OCI-LY1 (cell line): Measurements from ENCODE around the gene CENPL.

Experiments used
- H2AFZ ChIP-seq: fragments of 200-600 bp; sonication (generic), shearing (Covaris generic); 2 replicates; pipeline ENCODE4 v1.6.0; 2014; ENCODE audit warnings: antibody characterized with exemption, mild to moderate bottlenecking, low read length
- H3F3A ChIP-seq: fragments of 200-600 bp; sonication (generic), shearing (Covaris generic); 2 replicates; pipeline ENCODE4 v1.6.0; 2014; ENCODE audit warnings: mild to moderate bottlenecking, antibody characterized with exemption, low read length, moderate library complexity; ENCODE audit not compliant: insufficient read depth
- H3K27ac ChIP-seq: fragments of 200-600 bp; sonication (generic); 2 replicates; pipeline ENCODE4 v1.5.1; 2014; ENCODE audit warnings: low read length, mixed run types, mild to moderate bottlenecking, low read depth; ENCODE audit not compliant: poor library complexity, severe bottlenecking
- H3K27me3 ChIP-seq: fragments of 200-600 bp; sonication (generic); 2 replicates; pipeline ENCODE4 v1.6.0; 2014; ENCODE audit warnings: antibody characterized with exemption, mild to moderate bottlenecking, low read length, moderate library complexity; ENCODE audit not compliant: insufficient read depth
- H3K36me3 ChIP-seq: fragments of 200-600 bp; sonication (generic); 2 replicates; pipeline ENCODE4 v1.6.1; 2014; ENCODE audit warnings: mild to moderate bottlenecking, antibody characterized with exemption, low read length, moderate library complexity, mixed read lengths; ENCODE audit not compliant: insufficient read depth
- H3K4me1 ChIP-seq: fragments of 200-600 bp; sonication (generic); 2 replicates; pipeline ENCODE4 v1.5.1; 2014; ENCODE audit warnings: mild to moderate bottlenecking, low read length, moderate library complexity; ENCODE audit not compliant: insufficient read depth, severe bottlenecking
- H3K4me2 ChIP-seq: fragments of 200-600 bp; sonication (generic), shearing (Covaris generic); 2 replicates; pipeline ENCODE4 v1.6.1; 2014; ENCODE audit warnings: low read length
- H3K4me3 ChIP-seq: fragments of 200-600 bp; sonication (generic); 2 replicates; pipeline ENCODE4 v1.5.1; 2014; ENCODE audit warnings: low read length, low read depth, mild to moderate bottlenecking, mixed read lengths; ENCODE audit not compliant: poor library complexity, severe bottlenecking
- H3K79me2 ChIP-seq: fragments of 200-600 bp; shearing (Covaris generic); 2 replicates; pipeline ENCODE4 v1.6.1; 2016; ENCODE audit warnings: mixed run types, low read length, mixed read lengths; ENCODE audit not compliant: insufficient read depth
- H3K9ac ChIP-seq: fragments of 200-600 bp; sonication (generic), shearing (Covaris generic); 2 replicates; pipeline ENCODE4 v1.6.1; 2014; ENCODE audit warnings: mild to moderate bottlenecking, low read length, mixed read lengths
- H3K9me2 ChIP-seq: fragments of 200-600 bp; sonication (generic), shearing (Covaris generic); 2 replicates; pipeline ENCODE4 v1.6.1; 2014; ENCODE audit warnings: low read depth, mild to moderate bottlenecking, low read length, mixed read lengths
- H3K9me3 ChIP-seq: fragments of 200-600 bp; shearing (Covaris generic); 2 replicates; pipeline ENCODE4 v1.6.1; 2014; ENCODE audit warnings: low read length, mixed read lengths
- H4K20me1 ChIP-seq: fragments of 200-600 bp; sonication (generic), shearing (Covaris generic); 2 replicates; pipeline ENCODE4 v1.6.0; 2016; ENCODE audit warnings: mild to moderate bottlenecking, low read length; ENCODE audit not compliant: insufficient read depth
- CTCF ChIP-seq: fragments of 200-600 bp; sonication (generic), shearing (Covaris generic); IDR thresholded peaks from 2 replicates; pipeline ENCODE4 v1.5.1; 2017; ENCODE audit warnings: mild to moderate bottlenecking, antibody characterized with exemption, low read length, moderate library complexity, mixed read lengths
- EZH2 ChIP-seq: fragments of 200-600 bp; sonication (generic), shearing (Covaris generic); IDR thresholded peaks from 2 replicates; pipeline ENCODE4 v1.8.0; 2017; ENCODE audit warnings: borderline replicate concordance, mixed run types, mild to moderate bottlenecking, antibody characterized with exemption, low read length, moderate library complexity, mixed read lengths

CENPL gene

GRCh38 chr1:173758110-173758509 is 66.6 kb downstream of the CENPL start:
- Histone ChIP-seq H3K9me3 (no peaks in the 10 kb centered on the region), H3K79me2 (no peaks in the 10 kb centered on the region), H3K9ac (no peak overlapping the region), H2AFZ (no peak overlapping the region), H3K4me2 (no peak overlapping the region), H3K4me3 (no peak overlapping the region), H3K27me3 (no peaks in the 10 kb centered on the region), H3K9me2 (no peaks in the 10 kb centered on the region), H3K4me1 (no peaks in the 10 kb centered on the region), H3K36me3 (peaks cover 55% of the 10 kb centered on the region), H4K20me1 (no peaks in the 10 kb centered on the region), H3K27ac (no peak overlapping the region), H3F3A (no peaks in the 10 kb centered on the region)
- no peak for TF ChIP-seq CTCF
- no peak for TF ChIP-seq EZH2

GRCh38 chr1:173757666-173758065 is 67.0 kb downstream of the CENPL start:
- Histone ChIP-seq H4K20me1 (no peaks in the 10 kb centered on the region), H3K9me3 (no peaks in the 10 kb centered on the region), H3K4me1 (no peaks in the 10 kb centered on the region), H3K79me2 (no peaks in the 10 kb centered on the region), H3F3A (no peaks in the 10 kb centered on the region), H3K27ac (no peak overlapping the region), H3K9ac (no peak overlapping the region), H3K4me3 (no peak overlapping the region), H3K36me3 (peaks cover 58% of the 10 kb centered on the region), H3K4me2 (no peak overlapping the region), H3K9me2 (no peaks in the 10 kb centered on the region), H3K27me3 (no peaks in the 10 kb centered on the region), H2AFZ (no peak overlapping the region)
- TF ChIP-seq CTCF (no peak), EZH2 (no peak)

GRCh38 chr1:173753830-173754229 is 70.9 kb downstream of the CENPL start:
- Histone ChIP-seq H3K79me2 (no peaks in the 10 kb centered on the region), H3K9me3 (no peaks in the 10 kb centered on the region), H3K27ac (no peak overlapping the region), H3K9ac (no peak overlapping the region), H3K4me1 (no peaks in the 10 kb centered on the region), H3K4me3 (no peak overlapping the region), H4K20me1 (no peaks in the 10 kb centered on the region), H2AFZ (no peak overlapping the region), H3K9me2 (no peaks in the 10 kb centered on the region), H3K36me3 (peaks cover 58% of the 10 kb centered on the region), H3K4me2 (no peak overlapping the region), H3K27me3 (no peaks in the 10 kb centered on the region), H3F3A (no peaks in the 10 kb centered on the region)
- TF ChIP-seq EZH2 (no peak), CTCF (no peak)
